ENCODE data around the gene PTGER1. TPM values are rescaled to one million over a fixed set of nuclear protein-coding genes. Genes with fewer than 3 reads are reported as not detected.

PTGER1 gene
- total RNA-seq, 3 donors from 2014 or later, result 0.48 to 1.3 TPM; not detected in 1

GRCh38 chr19:14494411-14494810 is 19.3 kb upstream of the PTGER1 start:
- H3K27ac ChIP-seq, result peak overlapping the region; percentile 87 to 91
- no peaks in the 10 kb centered on the region for H3K27me3 ChIP-seq
- intact Hi-C loops (cut with DNase I; ENCODE audit: low total_unique reads), result no loop called here
- H3K36me3 ChIP-seq, result no peaks in the 10 kb centered on the region
- no peak for TF ChIP-seq POLR2AphosphoS5 (IDR thresholded peaks at IDR 0.05)
- H3K4me3 ChIP-seq, result peak overlapping the region in 2 of 3 donors; percentile 92 to 96
- DNase-seq (ENCODE audit: low spot score in 2 of 2), result no peak
- no peaks in the 10 kb centered on the region for H3K9me3 ChIP-seq
- peaks cover 9 to 18% of the 10 kb centered on the region in 2 donors for H3K4me1 ChIP-seq

DNA sequence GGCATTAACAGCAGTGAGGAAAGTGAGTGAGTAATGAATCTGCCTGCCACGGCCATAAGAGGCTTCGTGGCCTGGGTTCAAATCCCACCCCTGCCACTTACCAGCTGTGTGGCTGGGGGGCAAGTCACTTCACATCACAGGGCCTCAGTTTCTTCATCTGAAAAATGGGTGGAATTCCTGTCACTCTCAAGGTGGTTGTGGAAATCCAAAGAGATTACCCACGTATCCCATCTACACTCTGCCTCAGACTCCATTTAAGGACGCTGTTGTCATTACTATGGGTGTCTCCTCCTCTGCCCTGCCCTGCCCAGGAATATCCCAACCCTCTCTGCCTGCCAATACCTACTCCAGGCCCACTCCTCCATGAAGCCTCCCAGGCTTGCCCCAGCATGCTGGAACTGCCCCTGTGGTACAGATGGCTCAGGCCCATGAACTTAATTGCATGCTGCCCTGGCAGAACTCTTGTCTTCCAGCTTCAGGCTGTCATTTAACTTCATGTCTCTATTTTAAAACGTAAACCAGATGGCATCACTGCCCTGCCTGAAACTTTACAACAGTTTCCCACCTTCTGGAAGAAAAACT is 17.7 kb upstream of the PTGER1 start:
- peaks cover 9 to 18% of the 10 kb centered on the region in 2 donors for H3K4me1 ChIP-seq
- no peak overlapping the region for H3K27ac ChIP-seq
- intact Hi-C loops (cut with DNase I; ENCODE audit: low total_unique reads), result no loop called here
- no peaks in the 10 kb centered on the region for H3K27me3 ChIP-seq
- TF ChIP-seq POLR2AphosphoS5 (IDR thresholded peaks at IDR 0.05) (no peak), POLR2A (IDR thresholded peaks at IDR 0.05) (no peak)
- H3K9me3 ChIP-seq, result no peaks in the 10 kb centered on the region
- DNase-seq (ENCODE audit: low spot score in 2 of 2), result no peak
- H3K36me3 ChIP-seq, result no peaks in the 10 kb centered on the region
- no peak overlapping the region for H3K4me3 ChIP-seq

DNA sequence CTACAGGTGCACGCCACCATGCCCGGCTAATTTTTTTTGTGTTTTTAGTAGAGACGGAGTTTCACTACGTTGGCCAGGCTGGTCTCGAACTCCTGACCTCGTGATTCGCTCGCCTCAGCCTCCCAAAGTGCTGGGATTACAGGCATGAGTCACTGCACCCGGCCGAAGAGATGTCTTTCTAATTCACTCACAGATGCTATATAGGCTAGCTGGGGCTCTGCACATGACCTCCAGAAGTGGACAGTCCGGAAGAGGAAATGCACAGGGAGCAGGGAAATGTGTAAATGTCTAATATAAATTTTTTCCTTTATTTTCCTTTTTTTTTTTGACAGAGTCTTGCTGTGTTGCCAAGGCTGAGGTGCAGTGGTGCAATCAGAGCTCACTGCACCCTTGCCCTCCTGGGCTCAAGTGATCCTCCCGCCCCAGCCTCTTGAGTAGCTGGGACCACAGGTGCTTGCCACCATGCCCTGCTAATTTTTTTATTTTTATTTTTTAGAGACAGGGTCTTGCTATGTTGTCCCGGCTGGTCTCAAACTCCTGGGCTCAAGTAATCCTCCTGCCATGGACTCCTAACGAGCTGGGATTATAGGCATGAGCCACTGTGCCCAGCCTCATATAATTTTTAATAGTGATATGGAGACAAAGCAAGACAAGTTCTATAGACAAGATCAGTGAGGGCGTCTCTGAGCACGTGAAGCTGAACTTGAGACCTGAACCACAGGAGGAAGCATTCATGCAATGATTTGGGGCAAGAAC is 12.4 kb upstream of the PTGER1 start:
- no peak for DNase-seq (ENCODE audit: low spot score in 2 of 2)
- H3K27ac ChIP-seq, result no peak overlapping the region
- H3K4me1 ChIP-seq, result no peaks in the 10 kb centered on the region
- H3K4me3 ChIP-seq, result no peak overlapping the region
- H3K36me3 ChIP-seq, result no peaks in the 10 kb centered on the region
- intact Hi-C loops (cut with DNase I; ENCODE audit: low total_unique reads), result no loop called here
- H3K27me3 ChIP-seq, result no peaks in the 10 kb centered on the region
- TF ChIP-seq CTCF (IDR thresholded peaks at IDR 0.05) (no peak), POLR2A (IDR thresholded peaks at IDR 0.05) (no peak), POLR2AphosphoS5 (IDR thresholded peaks at IDR 0.05) (no peak)
- no peaks in the 10 kb centered on the region for H3K9me3 ChIP-seq

- Histone ChIP-seq H3K27ac (no peak overlapping the region), H3K36me3 (peaks cover 5% of the 10 kb centered on the region), H3K4me1 (no peaks in the 10 kb centered on the region), H3K9me3 (no peaks in the 10 kb centered on the region), H3K4me3 (no peak overlapping the region), H3K27me3 (no peaks in the 10 kb centered on the region)
- intact Hi-C loops (cut with DNase I; ENCODE audit: low total_unique reads), result no loop called here
- DNase-seq (ENCODE audit: low spot score in 2 of 2), result no peak
- TF ChIP-seq POLR2AphosphoS5 (IDR thresholded peaks at IDR 0.05) (no peak), POLR2A (IDR thresholded peaks at IDR 0.05) (no peak), CTCF (IDR thresholded peaks at IDR 0.05) (no peak)
These were observed 7.2 kb upstream of the PTGER1 start for GRCh38 chr19:14482172-14482941.

- peaks cover 5% of the 10 kb centered on the region for H3K36me3 ChIP-seq
- no peak overlapping the region for H3K27ac ChIP-seq
- H3K9me3 ChIP-seq, result no peaks in the 10 kb centered on the region
- no peaks in the 10 kb centered on the region for H3K27me3 ChIP-seq
- no peak for DNase-seq (ENCODE audit: low spot score in 2 of 2)
- no peaks in the 10 kb centered on the region for H3K4me1 ChIP-seq
- TF ChIP-seq POLR2A (IDR thresholded peaks at IDR 0.05) (no peak), POLR2AphosphoS5 (IDR thresholded peaks at IDR 0.05) (no peak), CTCF (IDR thresholded peaks at IDR 0.05) (no peak)
- no peak overlapping the region for H3K4me3 ChIP-seq
- intact Hi-C loops (cut with DNase I; ENCODE audit: low total_unique reads), result no loop called here
These were observed 5.5 kb upstream of the PTGER1 start for GRCh38 chr19:14480700-14481079.

All from breast epithelium (tissue), 4 donors.